Lung (tissue), 12 donors: ENCODE measurements around the gene DENND1B. TPM values are rescaled to one million over a fixed set of nuclear protein-coding genes. Genes with fewer than 3 reads are reported as not detected.

Source experiments
- ATAC-seq: fragments of 200-7000 bp; cut with Tn5 transposase; one replicate; pipeline ENCODE4 v1.9.1; 2020; ENCODE audit warnings: moderate number of reproducible peaks; ENCODE audit not compliant: insufficient read depth, low FRiP score
- DNase-seq, 3 donors: peaks; one replicate each; pipeline ENCODE4 v3.0.0-alpha.2; 2013 to 2017
- H3K27ac ChIP-seq, 2 donors: one replicate each; pipeline ENCODE4 v1.5.1; 2013; ENCODE audit warnings: mild to moderate bottlenecking in 2 of 2, moderate library complexity in 2 of 2, control low read depth in 1 of 2, inconsistent platforms in 1 of 2, low read depth in 1 of 2, low read length in 1 of 2
- H3K27me3 ChIP-seq, 3 donors: one replicate each; pipeline ENCODE4 v1.5.1; 2013; ENCODE audit warnings: low read length in 2 of 3; ENCODE audit not compliant: control insufficient read depth in 3 of 3, insufficient read depth in 3 of 3
- H3K36me3 ChIP-seq, 4 donors: one replicate each; pipeline ENCODE4 v1.5.1; 2013; ENCODE audit warnings: low read length in 4 of 4, mild to moderate bottlenecking in 1 of 4, moderate library complexity in 1 of 4; ENCODE audit not compliant: control insufficient read depth in 4 of 4, insufficient read depth in 4 of 4
- H3K4me1 ChIP-seq, 5 donors: one replicate each; pipeline ENCODE4 v1.5.1; 2013; ENCODE audit warnings: low read length in 5 of 5, mild to moderate bottlenecking in 2 of 5, moderate library complexity in 1 of 5; ENCODE audit not compliant: control insufficient read depth in 5 of 5, insufficient read depth in 5 of 5
- H3K4me3 ChIP-seq: one replicate; pipeline ENCODE4 v1.5.1; 2013; ENCODE audit warnings: mild to moderate bottlenecking, control low read depth, moderate library complexity
- H3K9ac ChIP-seq, 2 donors: one replicate each; pipeline ENCODE4 v1.5.1; 2013; ENCODE audit warnings: low read length in 2 of 2, control low read depth in 1 of 2; ENCODE audit not compliant: insufficient read depth in 1 of 2
- H3K9me3 ChIP-seq, 4 donors: one replicate each; pipeline ENCODE4 v1.5.1; 2013; ENCODE audit warnings: low read length in 3 of 4, mild to moderate bottlenecking in 1 of 4, moderate library complexity in 1 of 4; ENCODE audit not compliant: control insufficient read depth in 4 of 4, insufficient read depth in 3 of 4
- WGBS, 2 donors: extraction: QIAGEN DNeasy Blood & Tissue Kit; methylation state at CpG; one replicate each; pipeline ENCODE4 v1.1.7; 2013; 5-methylcytosine and 5-hydroxymethylcytosine counted together
- polyA plus RNA-seq, 2 donors: library from polyadenylated mRNA; stranded (reverse); fragments of 200-250 nt; gene quantifications; one replicate each; pipeline ENCODE4 v1.2.1, GENCODE V29; 2013
- total RNA-seq, 2 donors: library from RNA; depleted of rRNA in 1 of 2; stranded (reverse); fragments of >200 nt in 1 of 2; gene quantifications; one replicate each; pipeline ENCODE4 v1.2.1, GENCODE V29; 2014 to 2021
- TF ChIP-seq, protein P1 (sequence below): IDR thresholded peaks from 2 replicates; pipeline ENCODE4 v1.5.1; 2012; ENCODE audit warnings: mild to moderate bottlenecking; ENCODE audit errors: control extremely low read depth, extremely low read depth
- donor health status: control.
- donor health status: control.
- donor health status: Bipolar disorder and iron deficiency.
- donor health status: healthy.
- donor health status: DM: yes; HTN: yes; CAD: no.

Gene DENND1B
- total and polyA plus RNA-seq, 4 donors: 2.7 to 41.0 (median 10.1) TPM

- Histone ChIP-seq H3K36me3 (no peaks in the 10 kb centered on the region), H3K9ac (no peak overlapping the region), H3K9me3 (peaks cover 0 to 23% (median 15%) of the 10 kb centered on the region in 4 donors), H3K4me3 (no peak overlapping the region), H3K4me1 (no peaks in the 10 kb centered on the region), H3K27ac (no peak overlapping the region), H3K27me3 (no peaks in the 10 kb centered on the region)
- DNase-seq: no peak
- 85 to 100% methylated on average over 1 of the region's 1 CpG for WGBS, 2 donors
- TF ChIP-seq, protein P1, sequence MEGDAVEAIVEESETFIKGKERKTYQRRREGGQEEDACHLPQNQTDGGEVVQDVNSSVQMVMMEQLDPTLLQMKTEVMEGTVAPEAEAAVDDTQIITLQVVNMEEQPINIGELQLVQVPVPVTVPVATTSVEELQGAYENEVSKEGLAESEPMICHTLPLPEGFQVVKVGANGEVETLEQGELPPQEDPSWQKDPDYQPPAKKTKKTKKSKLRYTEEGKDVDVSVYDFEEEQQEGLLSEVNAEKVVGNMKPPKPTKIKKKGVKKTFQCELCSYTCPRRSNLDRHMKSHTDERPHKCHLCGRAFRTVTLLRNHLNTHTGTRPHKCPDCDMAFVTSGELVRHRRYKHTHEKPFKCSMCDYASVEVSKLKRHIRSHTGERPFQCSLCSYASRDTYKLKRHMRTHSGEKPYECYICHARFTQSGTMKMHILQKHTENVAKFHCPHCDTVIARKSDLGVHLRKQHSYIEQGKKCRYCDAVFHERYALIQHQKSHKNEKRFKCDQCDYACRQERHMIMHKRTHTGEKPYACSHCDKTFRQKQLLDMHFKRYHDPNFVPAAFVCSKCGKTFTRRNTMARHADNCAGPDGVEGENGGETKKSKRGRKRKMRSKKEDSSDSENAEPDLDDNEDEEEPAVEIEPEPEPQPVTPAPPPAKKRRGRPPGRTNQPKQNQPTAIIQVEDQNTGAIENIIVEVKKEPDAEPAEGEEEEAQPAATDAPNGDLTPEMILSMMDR: no peak
- ATAC-seq: no peak
Measured at GRCh38 chr1:197801111-197801482, 25.8 kb upstream of the DENND1B start.

GRCh38 chr1:197800379-197801110 is 25.3 kb upstream of the DENND1B start:
- TF ChIP-seq, protein P1: no peak
- Histone ChIP-seq H3K4me3 (no peak overlapping the region), H3K27ac (no peak overlapping the region), H3K27me3 (no peaks in the 10 kb centered on the region), H3K36me3 (no peaks in the 10 kb centered on the region), H3K4me1 (no peaks in the 10 kb centered on the region), H3K9ac (no peak overlapping the region), H3K9me3 (peaks cover 0 to 23% (median 15%) of the 10 kb centered on the region in 4 donors)
- 82 to 90% methylated on average over 6 of the region's 6 CpGs for WGBS, 2 donors
- DNase-seq (no peak), ATAC-seq (no peak)

GRCh38 chr1:197799271-197799670 is 24.0 kb upstream of the DENND1B start:
- peak; percentile 77 for ATAC-seq
- Histone ChIP-seq H3K4me1 (no peaks in the 10 kb centered on the region), H3K4me3 (no peak overlapping the region), H3K36me3 (no peaks in the 10 kb centered on the region), H3K27me3 (no peaks in the 10 kb centered on the region), H3K9ac (no peak overlapping the region), H3K9me3 (peaks cover 0 to 23% (median 15%) of the 10 kb centered on the region in 4 donors), H3K27ac (no peak overlapping the region)
- TF ChIP-seq, protein P1: no peak
- no peak for DNase-seq

- DNase-seq: no peak
- 69 to 90% methylated on average over 1 of the region's 1 CpG for WGBS, 2 donors
Measured at GRCh38 chr1:197798492-197798891, 23.2 kb upstream of the DENND1B start.

More at GRCh38 chr1:197798492-197798891, 23.2 kb upstream of the DENND1B start:
- TF ChIP-seq, protein P1: no peak
- ATAC-seq: no peak
- no peak overlapping the region for H3K9ac ChIP-seq
- no peaks in the 10 kb centered on the region for H3K36me3 ChIP-seq
- no peak overlapping the region for H3K4me3 ChIP-seq
- H3K27ac ChIP-seq: no peak overlapping the region
- no peaks in the 10 kb centered on the region for H3K4me1 ChIP-seq
- peaks cover 0 to 23% (median 15%) of the 10 kb centered on the region in 4 donors for H3K9me3 ChIP-seq
- H3K27me3 ChIP-seq: no peaks in the 10 kb centered on the region
